ENCODE results near the gene CNEP1R1. TPM values are rescaled to one million over a fixed set of nuclear protein-coding genes. Genes with fewer than 3 reads are reported as not detected.

CNEP1R1 gene
- total RNA-seq, 4 donors from 2014 or later: 12.4 to 25.6 (median 15.1) TPM

DNA sequence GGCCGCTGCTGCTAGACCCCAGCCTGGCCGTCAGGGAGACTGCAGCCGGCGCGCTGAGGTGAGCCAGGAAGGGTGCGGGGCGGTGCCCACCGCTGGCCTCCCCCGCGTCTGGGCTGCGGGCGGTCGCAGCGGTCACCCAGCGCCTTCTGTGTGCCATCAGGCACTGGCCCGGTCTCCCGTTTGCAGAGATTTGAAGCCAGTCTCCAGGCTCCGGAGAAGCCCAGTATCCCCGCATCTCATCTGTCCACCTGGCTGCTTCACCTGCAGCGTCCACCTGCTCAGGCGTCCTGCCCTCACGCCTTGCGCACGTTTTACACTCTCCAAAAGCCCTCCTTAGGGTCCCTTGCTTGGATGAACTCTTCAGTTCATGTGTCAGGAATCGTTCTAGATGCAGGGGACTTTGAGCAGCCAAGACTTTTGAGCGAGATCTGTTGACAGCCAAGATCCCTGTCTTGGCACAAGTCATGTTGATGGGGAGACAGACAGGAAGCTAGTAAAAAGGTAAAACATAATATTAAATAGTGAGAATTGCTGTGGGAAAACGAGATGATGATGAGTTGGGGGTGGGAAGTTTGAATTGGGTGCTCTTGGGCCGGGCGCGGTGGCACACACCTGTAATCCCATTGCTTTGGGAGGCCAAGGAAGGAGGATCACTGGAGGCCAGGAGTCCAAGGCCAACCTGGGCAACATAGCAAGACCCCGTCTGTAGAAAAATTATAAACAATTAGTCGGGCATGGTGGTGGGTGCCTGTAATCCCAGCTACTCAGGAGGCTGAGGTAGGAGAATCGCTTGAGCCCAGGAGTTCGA is 41.7 kb downstream of the CNEP1R1 start:
- TF ChIP-seq POLR2A (IDR thresholded peaks at IDR 0.05): no peak
- TF ChIP-seq, protein P1, sequence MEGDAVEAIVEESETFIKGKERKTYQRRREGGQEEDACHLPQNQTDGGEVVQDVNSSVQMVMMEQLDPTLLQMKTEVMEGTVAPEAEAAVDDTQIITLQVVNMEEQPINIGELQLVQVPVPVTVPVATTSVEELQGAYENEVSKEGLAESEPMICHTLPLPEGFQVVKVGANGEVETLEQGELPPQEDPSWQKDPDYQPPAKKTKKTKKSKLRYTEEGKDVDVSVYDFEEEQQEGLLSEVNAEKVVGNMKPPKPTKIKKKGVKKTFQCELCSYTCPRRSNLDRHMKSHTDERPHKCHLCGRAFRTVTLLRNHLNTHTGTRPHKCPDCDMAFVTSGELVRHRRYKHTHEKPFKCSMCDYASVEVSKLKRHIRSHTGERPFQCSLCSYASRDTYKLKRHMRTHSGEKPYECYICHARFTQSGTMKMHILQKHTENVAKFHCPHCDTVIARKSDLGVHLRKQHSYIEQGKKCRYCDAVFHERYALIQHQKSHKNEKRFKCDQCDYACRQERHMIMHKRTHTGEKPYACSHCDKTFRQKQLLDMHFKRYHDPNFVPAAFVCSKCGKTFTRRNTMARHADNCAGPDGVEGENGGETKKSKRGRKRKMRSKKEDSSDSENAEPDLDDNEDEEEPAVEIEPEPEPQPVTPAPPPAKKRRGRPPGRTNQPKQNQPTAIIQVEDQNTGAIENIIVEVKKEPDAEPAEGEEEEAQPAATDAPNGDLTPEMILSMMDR (IDR thresholded peaks at IDR 0.05): peak in 2 of 6 experiments; percentile 24 to 45
- peaks cover 0 to 18% (median 4%) of the 10 kb centered on the region in 4 donors for H3K4me1 ChIP-seq
- no peaks in the 10 kb centered on the region for H3K27me3 ChIP-seq
- no peak for DNase-seq
- no peaks in the 10 kb centered on the region for H3K9me3 ChIP-seq
- H3K4me3 ChIP-seq: peak overlapping the region; percentile 64 to 98 (median 95)
- peak overlapping the region; percentile 88 to 99 (median 96) for H3K27ac ChIP-seq
- peaks cover 0 to 20% (median 0%) of the 10 kb centered on the region in 3 donors for H3K36me3 ChIP-seq

DNA sequence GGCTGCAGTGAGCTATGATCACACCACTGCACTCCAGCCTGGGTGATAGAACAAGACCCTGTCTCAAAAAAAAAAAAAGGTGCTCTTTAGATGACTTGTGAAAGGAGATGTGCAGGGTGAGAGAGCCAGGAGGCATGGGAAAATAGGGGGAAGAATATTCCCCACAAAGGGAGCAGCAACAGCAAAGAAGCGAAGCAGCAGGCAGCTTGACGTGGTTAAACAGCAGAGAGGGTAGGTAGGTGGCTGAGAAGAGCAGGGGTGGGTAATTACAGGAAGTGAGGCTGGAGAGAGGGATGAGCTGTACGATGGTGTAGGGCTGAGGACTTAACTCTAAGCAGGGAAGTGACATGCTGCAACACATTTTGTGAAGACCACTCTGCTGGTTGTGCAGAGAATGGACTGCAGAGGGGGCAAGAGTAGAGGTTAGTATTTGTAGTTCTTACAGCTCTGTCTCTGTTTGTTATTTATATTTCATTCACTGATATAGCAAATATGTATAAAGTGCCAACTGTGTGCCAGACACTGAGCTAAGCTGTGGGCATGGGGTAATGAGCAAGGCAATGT is 42.3 kb downstream of the CNEP1R1 start:
- Histone ChIP-seq H3K4me1 (peaks cover 0 to 18% (median 4%) of the 10 kb centered on the region in 4 donors), H3K4me3 (peak overlapping the region in 2 of 4 donors; percentile 64 to 98)

DNA sequence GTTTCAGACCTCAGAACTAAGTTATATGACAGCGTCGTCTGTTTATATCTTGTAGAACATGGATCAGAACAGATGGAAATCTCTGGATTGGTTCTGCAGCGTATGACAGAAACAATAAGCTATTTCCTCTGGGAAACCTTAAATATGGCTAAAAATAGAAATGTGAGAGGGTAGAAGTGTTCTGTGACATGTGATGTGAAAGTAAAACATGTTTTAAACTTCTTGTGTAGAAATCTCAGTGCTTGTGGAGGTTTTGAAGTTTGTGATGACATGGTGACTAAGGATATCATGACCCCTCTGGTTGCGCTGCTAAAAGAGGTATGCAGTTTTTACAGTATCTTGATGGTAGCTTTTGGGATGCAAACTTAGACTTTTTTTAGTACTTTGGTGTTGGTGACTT is 43.5 kb downstream of the CNEP1R1 start:
- Histone ChIP-seq H3K4me1 (peaks cover 0 to 18% (median 4%) of the 10 kb centered on the region in 4 donors), H3K36me3 (peaks cover 0 to 28% (median 0%) of the 10 kb centered on the region in 3 donors), H3K27ac (no peak overlapping the region), H3K4me3 (no peak overlapping the region), H3K9me3 (no peaks in the 10 kb centered on the region), H3K27me3 (no peaks in the 10 kb centered on the region)
- TF ChIP-seq, protein P1 (IDR thresholded peaks at IDR 0.05): no peak
- no peak for TF ChIP-seq POLR2A (IDR thresholded peaks at IDR 0.05)
- no peak for DNase-seq

More for the DNA sequence above, 42.3 kb downstream of the CNEP1R1 start:
- no peaks in the 10 kb centered on the region for H3K9me3 ChIP-seq
- H3K27ac ChIP-seq: no peak overlapping the region
- no peak for DNase-seq
- H3K36me3 ChIP-seq: peaks cover 0 to 20% (median 0%) of the 10 kb centered on the region in 3 donors
- no peaks in the 10 kb centered on the region for H3K27me3 ChIP-seq
- TF ChIP-seq, protein P1 (IDR thresholded peaks at IDR 0.05): peak in 4 of 6 experiments; percentile 3 to 37 (median 22)
- no peak for TF ChIP-seq POLR2A (IDR thresholded peaks at IDR 0.05)

DNA sequence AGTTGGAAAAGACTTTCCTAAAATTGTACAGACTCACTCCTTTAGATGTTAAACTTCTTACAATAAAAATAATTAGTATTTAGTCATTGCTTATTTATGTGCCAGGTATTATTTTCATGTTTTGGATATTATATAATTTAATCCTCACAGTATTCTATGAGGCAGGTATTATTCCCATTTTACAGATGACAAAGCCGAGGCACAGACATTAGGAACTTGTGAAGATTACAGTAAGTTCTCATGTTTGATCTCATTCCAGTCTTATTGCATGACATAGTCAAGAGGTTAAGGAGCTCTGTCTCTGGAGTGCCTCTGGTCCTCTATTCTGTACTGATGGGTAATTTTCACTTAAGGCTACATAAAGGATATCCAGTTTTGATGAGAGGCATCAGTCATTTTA is 44.0 kb downstream of the CNEP1R1 start:
- no peak for DNase-seq
- peaks cover 0 to 28% (median 0%) of the 10 kb centered on the region in 3 donors for H3K36me3 ChIP-seq
- no peak overlapping the region for H3K27ac ChIP-seq
- H3K27me3 ChIP-seq: no peaks in the 10 kb centered on the region
- peaks cover 0 to 18% (median 4%) of the 10 kb centered on the region in 4 donors for H3K4me1 ChIP-seq
- no peak overlapping the region for H3K4me3 ChIP-seq
- no peaks in the 10 kb centered on the region for H3K9me3 ChIP-seq
- TF ChIP-seq, protein P1 (IDR thresholded peaks at IDR 0.05): no peak
- TF ChIP-seq POLR2A (IDR thresholded peaks at IDR 0.05): no peak

DNA sequence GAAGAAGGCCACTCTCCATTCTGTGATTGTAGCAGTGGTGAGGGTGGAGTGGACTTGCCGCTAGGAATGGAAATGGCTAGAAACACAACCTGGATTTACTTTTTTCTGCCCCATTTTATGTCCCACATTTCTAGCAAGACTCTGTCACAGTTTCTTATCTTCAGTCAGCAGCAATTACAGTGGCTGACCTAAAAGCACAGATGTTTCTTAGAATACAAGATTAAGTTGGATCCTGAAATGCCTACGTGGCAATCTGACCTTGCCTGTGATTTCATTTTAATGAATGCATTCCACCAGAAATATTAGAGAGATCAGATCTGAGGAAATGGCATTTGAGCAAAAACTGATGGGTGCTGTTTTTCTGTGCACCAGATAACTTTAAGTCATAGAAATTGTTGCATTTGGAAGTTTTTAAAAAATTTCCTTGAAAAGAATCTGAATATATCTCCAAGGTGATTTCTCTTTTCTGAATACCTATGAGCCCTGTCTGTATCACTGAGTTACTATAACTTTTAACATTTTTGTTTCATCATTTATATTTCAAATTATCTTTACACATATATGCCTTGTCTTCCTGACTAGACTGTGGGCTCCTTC is 46.1 kb downstream of the CNEP1R1 start:
- H3K4me3 ChIP-seq: no peak overlapping the region
- H3K27me3 ChIP-seq: no peaks in the 10 kb centered on the region
- no peaks in the 10 kb centered on the region for H3K9me3 ChIP-seq
- no peak overlapping the region for H3K27ac ChIP-seq
- DNase-seq: no peak
- no peak for TF ChIP-seq POLR2A (IDR thresholded peaks at IDR 0.05)
- TF ChIP-seq, protein P1 (IDR thresholded peaks at IDR 0.05): no peak
- H3K4me1 ChIP-seq: peaks cover 0 to 18% (median 4%) of the 10 kb centered on the region in 4 donors
- H3K36me3 ChIP-seq: peaks cover 0 to 32% (median 0%) of the 10 kb centered on the region in 3 donors
